ENCODE measurements around the gene USP37.

DNA sequence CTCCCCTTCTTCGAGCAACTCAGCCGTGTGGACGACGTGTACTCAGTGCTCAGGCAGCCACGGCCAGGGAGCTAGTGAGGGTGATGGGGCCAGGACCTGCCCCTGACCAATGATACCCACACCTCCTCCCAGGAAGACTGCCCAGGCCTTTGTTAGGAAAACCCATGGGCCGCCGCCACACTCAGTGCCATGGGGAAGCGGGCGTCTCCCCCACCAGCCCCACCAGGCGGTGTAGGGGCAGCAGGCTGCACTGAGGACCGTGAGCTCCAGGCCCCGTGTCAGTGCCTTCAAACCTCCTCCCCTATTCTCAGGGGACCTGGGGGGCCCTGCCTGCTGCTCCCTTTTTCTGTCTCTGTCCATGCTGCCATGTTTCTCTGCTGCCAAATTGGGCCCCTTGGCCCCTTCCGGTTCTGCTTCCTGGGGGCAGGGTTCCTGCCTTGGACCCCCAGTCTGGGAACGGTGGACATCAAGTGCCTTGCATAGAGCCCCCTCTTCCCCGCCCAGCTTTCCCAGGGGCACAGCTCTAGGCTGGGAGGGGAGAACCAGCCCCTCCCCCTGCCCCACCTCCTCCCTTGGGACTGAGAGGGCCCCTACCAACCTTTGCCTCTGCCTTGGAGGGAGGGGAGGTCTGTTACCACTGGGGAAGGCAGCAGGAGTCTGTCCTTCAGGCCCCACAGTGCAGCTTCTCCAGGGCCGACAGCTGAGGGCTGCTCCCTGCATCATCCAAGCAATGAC lies 163.6 kb downstream of the USP37 start:
- TF ChIP-seq, protein P1, sequence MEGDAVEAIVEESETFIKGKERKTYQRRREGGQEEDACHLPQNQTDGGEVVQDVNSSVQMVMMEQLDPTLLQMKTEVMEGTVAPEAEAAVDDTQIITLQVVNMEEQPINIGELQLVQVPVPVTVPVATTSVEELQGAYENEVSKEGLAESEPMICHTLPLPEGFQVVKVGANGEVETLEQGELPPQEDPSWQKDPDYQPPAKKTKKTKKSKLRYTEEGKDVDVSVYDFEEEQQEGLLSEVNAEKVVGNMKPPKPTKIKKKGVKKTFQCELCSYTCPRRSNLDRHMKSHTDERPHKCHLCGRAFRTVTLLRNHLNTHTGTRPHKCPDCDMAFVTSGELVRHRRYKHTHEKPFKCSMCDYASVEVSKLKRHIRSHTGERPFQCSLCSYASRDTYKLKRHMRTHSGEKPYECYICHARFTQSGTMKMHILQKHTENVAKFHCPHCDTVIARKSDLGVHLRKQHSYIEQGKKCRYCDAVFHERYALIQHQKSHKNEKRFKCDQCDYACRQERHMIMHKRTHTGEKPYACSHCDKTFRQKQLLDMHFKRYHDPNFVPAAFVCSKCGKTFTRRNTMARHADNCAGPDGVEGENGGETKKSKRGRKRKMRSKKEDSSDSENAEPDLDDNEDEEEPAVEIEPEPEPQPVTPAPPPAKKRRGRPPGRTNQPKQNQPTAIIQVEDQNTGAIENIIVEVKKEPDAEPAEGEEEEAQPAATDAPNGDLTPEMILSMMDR (IDR thresholded peaks at IDR 0.05; ENCODE audit: insufficient read depth, low read depth, low read length), result no peak
- no peak for TF ChIP-seq EZH2 (IDR thresholded peaks at IDR 0.05; ENCODE audit: insufficient read depth, low read length)
